Stimulated activated CD8-positive, alpha-beta memory T cell treated with anti-CD3 and anti-CD28 coated beads, Interleukin-4, amount 100 ng/mL, for 4 hours (primary cell): Measurements from ENCODE around the gene VIPR2.
"Not testable (repeated sequence)": the region's sequence is repeated elsewhere in the genome, so short reads cannot be mapped to it uniquely, and the experiment has no call there.

Source experiments
- DNase-seq, 2 donors: peaks; one replicate each; pipeline ENCODE4 v3.0.0-alpha.2; 2020; ENCODE audit warnings: low read depth in 2 of 2, low spot score in 1 of 2

Gene VIPR2

DNA sequence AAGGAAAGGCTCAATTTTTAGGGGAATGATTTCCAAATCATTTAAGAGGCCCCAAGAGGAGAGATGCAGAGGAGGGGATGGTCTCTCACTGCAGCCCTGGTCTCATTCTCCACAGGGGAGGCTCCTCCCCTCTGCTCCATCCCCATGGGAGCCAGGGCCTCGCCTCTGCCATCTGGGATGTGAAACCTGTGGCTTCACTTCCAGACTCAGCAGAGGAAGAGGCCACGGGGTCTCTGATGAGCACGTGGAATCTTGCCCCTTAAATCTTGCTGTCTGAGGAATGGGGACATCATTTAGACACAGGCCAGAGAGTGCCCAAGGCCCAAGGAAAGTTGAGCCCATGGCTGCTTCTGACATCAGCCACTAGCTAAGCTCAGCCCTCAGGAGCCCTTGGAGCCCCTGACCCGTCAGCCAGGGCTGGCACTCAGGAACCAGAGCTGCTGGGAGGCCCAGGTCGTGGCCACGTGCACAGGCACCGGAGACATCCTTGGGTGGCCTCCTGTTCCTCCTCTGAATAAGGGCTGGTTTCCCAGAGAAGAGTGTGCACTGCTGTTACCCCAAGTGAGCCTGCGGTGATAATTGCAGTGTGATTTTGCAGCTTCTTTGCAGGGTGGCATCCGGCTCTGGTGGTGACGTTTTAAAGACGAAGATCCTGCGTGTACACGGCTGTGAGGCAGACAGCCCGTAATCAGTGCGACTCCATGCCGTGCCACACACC is 50.5 kb downstream of the VIPR2 start:
- DNase-seq, result no peak

DNA sequence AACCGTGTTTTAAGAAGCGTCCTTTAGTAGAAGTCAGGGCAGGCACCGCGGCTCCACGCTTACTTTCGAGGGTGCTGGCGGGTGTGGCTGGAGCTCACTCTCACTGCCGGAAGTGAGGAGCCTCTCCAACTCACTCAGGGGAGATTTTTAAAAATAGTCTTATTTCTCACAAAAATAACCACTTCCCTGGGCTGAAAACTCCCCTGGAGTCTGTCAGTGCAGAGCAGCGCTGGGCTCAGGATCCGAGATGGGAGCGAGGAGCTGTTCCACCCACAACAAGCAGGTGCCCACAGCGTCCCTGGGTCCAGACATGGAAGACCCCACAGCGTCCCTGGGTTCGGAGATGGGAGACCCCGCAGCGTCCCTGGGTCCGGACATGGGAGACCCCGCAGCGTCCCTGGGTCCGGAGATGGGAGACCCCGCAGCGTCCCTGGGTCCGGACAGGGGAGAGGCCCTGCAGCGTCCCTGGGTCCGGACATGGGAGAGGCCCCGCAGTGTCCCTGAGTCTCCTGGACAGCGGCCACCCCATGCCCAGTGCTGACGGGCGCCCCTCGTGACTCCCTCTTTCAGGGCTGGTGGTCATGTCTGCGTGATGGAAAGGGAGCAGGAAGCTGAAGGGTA is 51.2 kb downstream of the VIPR2 start:
- DNase-seq, result no peak

DNA sequence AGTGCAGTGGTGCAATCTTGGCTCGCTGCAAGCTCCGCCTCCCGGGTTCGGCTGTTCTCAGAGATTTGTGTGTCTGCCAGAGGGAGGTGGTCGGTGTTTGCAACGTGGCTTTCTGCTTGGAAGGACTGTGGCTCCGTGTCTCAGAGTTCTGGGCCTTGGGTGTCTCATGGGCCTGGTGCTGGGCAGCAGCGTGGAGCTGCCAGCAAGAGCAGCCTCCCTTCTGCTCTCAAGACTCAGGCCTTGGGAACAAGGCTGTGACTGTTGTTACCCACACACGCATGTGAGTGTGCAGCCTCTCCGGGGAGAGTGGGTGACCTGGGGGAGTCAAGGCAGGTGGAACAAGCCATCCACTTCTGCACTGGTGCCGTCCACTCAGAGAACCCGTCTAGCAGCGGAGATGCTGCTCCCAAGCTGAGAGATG is 52.0 kb downstream of the VIPR2 start:
- no peak for DNase-seq

DNA sequence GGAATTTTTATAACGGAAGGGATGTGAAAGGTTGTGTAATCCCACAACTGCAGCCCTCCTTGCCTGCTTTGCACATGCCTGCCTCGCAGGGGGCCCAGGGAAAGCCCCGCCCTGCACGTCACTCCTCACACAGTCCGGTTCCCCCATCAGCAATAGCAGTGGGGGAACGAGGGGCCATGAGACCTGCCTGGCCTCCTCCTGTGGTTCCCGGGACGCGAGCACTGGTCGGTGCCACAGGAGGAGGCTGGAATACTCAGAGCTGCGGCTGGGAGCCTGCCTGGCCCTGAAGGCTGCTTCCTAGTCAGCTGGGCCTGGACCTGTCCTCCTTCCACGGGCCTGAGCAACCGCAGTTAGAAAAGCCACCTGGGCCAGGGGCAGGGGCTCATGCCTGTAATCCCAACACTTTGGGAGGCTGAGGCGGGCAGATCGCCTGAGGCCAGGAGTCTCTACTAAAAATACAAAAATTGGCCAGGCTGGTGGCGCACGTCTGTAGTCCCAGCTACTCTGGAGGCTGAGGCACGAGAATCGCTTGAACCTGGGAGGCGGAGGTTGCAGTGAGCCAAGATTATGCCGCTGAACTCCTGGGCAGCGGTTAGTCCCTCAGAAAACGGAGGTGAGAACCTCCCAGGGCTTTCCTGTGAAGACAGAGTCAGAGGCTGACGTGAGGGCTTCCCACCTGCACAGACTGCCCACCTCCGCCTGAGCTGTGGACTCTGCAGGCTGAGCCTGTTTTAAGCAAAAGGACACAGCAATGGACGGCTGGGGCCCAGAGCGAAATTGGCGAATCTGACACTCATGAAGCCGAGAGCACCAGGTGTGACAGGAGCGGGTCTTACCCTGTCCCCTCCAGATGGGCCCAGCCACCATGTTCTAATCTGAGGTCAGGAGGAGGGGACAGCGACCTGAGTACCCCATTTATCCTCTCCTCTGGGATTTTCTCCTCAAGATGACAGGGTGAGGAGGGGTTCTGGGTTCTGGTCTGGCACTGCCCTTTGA is 52.9 kb downstream of the VIPR2 start:
- no peak for DNase-seq

DNA sequence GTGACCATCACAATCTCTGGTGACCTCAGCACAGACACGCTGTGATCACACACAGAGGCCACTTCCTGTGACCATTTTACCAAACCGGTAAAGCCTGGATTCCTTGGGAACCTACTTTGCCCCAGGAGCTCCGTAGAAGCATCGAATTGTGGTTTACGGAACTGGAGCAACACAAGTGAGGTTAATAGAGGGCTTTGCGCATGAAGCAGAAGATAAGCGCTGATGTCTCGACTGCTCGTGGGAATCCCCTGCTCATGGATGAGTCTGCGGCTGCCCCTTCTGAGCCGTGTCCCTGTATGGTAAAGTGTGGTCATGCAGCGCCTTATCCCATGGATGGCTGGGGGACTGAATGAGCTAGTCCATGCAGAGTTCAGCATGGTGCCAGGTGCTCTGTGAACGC is 53.6 kb downstream of the VIPR2 start:
- DNase-seq, result no peak

DNA sequence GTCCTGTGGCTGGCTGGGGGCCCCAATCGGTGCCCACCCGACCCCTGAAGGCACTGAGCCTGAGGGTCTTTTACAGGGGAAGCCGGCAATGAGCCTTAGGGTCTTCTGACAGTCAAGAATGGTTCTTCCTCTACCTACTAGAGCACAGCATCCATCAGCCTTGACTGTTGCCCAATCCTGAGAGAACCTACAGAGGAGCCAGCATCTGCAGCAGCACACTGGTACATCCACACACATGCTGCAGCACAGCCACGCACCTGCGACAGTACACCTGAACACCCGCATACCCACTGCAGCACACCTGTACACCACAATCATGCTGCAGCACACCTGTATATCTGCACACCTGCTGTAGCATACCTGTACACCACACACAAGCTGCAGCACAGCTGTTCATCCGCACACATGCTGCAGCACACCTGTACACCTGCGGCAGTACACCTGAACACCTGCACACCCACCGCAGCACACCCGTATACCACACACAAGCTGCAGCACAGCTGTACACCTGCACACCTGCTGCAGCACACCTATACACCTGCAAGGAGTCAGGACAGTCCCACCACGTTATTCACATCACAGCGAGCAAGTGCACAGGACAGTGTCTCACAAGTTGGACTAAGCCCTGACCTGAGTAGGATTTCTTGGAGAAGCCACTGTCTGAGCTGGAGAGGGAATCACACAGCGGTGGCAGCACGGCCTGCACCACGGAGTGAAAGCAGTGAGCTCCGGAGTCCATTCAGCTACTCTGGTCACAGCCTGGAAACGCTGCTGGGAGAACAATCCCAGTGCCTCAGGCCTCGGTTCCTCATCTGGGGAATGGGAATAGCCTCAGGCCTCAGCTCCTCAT is 56.4 kb downstream of the VIPR2 start:
- DNase-seq, result no peak

DNA sequence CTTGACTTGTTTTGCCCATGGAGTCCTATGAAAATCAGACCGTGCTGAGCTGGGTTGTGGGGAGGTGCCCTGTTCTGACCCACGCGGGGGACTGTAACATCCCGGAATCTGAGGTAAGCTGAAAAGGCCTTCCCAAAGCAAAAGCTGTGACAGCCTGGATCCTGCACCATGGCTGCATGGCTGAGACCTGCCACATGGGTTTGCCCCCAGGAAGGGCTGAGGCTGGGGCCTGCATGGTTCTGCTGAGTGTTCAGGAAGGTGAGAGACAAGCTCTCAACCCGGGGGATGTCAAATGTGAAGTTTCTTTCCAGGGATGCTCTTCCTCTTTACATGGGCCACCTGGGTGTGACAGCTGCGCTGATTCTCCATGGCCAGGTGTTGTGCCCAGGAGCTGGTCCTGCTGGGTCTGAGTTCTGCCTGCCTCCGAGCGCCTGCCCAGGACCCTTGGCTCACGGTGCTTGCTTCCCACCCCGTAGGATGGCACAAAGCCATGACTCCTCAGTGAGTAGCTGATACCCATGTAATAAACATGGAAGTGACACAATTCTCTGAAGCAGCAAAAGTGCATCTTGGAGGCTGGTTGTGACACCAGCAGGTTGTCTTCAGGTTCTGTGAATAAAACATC is 58.3 kb downstream of the VIPR2 start:
- no peak for DNase-seq

DNA sequence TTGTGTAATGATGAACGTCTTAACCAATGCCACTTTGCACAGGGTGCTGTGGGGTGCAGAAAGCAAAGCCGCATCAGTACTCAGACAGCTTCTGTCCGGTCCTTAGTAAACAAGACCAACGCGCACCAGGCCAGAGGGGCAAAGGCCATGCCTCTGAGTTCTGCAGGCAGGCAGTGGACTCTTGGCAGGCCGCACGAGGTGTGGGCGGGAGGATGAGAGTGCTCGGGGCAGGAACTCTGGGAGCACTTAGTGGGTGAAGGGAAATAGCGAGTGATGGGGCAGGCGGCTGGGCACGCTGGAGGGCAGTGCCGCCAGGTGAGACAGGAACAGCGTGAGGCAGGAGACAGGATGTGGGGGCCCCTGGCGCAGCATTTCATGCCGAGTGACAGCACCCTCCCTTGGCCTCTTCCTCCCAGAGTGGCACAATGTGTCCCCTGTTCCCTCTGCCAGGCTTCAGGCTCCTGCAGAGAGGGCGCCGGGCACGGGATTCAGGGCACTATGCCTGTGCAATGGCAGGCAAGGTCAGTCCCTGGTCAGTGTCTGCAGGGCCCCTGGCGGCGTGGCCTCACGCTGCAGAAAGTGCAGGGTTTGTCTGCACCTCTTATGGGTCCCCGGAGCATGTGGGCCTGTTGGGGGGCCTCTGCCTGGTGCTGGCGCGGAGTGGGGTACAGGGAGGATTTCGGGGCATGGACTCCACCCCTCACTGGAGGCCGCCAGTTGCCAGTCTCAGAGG is 60.4 kb downstream of the VIPR2 start:
- DNase-seq, result no peak

DNA sequence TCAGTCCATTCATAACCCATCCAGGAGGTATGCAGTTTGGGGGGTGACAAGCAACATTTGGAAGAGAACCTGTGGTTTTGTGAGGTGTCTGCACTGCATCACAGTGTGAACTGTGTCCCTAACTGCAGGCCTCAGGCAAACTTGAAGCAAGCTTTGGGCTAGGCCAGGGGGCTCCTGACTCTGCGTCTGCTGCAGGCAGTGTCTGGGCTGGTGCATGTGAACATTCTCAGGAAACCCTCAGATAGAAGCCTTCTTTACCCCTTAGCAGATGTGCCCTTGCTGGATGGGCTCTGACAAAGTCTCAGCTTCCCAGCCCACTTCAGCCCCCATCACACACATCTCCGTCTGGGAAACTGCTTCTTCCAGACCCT is 61.0 kb downstream of the VIPR2 start:
- no peak for DNase-seq

DNA sequence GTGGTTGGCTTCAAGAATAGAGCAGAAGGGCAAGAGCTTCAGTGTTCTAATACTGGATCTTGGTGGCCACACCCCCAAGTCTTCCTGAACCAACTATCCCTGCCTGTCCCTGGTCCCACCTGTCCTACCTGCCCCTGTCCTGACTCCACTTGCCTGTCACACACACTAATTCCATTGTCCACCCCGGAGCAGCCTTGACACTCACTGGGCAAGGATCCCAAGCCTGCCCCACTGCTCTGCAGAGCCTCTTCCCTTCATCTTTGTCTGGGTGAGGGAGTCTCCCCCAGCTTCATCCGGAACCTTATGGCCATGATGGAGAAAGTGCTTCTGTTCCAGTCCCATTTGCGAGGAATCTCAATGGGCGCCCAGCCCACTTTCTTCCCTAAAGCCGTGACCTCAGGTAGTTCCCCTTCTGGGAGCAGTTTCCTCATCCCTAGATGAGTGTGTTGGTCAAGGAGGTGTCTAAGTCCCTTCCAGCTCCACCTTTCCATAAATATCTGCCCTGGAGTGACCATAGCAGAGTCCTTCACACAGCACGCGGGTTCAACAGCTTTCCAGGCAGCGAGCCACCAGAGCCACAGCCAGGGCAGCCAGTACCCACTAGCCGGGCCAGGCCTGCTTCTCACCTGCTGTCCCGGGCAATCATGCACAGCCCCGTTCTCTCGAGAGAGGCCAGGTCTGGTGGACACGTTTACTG is 61.5 kb downstream of the VIPR2 start:
- DNase-seq, result no peak

DNA sequence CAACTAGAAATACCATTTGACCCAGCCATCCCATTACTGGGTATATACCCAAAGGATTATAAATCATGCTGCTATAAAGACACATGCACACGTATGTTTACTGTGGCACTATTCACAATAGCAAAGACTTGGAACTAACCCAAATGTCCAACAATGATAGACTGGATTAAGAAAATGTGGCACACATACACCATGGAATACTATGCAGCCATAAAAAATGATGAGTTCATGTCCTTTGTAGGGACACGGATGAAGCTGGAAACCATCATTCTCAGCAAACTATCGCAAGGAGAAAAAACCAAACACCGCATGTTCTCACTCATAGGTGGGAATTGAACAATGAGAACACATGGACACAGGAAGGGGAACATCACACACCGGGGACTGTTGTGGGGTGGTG is 62.6 kb downstream of the VIPR2 start:
- DNase-seq, result not testable (repeated sequence)

DNA sequence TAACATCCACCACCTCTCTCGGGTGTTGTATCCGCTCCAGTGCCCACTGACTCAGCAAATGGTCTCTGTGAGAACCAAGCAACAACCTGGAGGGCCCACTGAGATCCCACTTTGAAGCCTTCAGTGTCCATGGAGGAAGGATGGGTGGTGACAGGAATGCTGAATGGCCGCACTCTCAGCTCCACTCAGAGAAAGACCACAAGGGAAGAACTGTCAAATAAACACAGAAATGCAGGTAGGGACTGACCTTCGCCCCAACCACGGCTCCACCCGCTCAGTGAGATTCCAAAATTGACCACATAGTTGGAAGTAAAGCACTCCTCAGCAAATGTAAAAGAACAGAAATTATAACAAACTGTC is 65.8 kb downstream of the VIPR2 start:
- no peak for DNase-seq

DNA sequence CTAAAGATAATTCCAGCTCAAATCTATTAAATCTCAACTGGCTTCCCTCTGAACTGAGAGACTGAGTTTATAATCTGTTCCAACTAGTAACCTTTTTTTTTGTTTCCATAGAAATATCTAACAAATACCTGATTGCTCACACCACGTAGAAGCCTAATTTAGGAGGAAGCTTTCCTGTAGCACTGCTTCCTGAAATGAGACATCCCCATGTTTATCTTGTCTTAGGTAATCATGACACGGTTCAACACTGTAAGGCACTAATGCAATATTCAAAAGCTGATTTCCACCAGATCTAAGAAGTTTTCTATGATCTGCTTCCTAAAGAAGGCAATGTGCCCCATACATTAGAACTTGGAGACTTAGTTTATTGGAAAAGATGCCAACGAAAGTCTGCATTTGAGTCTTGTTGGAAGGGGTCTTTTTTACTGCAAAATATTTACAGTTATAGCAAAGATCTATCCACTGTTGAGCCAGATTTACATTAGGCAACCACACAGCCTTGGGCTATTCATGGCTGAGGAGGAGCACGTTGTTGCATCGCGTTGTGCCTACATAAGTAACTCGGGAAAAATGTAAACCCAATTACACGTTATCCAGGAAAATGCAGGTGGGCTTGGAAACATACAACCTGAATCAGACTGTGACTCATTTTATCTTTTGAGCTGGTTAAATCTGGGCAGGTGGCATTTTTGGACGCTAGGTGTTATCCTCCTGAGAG is 66.3 kb downstream of the VIPR2 start:
- DNase-seq, result no peak

DNA sequence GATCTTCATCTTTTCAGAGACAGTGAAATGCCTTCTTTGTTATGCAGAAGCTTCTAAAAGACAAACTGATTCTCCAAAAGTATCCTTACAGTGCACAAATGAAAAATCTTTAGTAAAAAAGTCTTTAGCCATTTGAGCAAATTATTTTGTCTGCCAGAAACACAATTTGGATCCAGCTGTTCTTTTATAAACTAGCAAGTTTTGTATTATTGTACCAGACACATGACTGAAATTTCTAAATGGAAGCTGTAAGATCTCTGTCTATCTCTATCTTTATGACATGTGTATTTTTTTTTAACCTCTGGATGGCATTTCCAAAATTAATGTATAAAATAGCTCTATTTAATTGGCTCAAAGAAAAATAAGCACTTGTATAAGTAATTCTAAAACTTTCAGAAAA is 68.3 kb downstream of the VIPR2 start:
- DNase-seq, result no peak

DNA sequence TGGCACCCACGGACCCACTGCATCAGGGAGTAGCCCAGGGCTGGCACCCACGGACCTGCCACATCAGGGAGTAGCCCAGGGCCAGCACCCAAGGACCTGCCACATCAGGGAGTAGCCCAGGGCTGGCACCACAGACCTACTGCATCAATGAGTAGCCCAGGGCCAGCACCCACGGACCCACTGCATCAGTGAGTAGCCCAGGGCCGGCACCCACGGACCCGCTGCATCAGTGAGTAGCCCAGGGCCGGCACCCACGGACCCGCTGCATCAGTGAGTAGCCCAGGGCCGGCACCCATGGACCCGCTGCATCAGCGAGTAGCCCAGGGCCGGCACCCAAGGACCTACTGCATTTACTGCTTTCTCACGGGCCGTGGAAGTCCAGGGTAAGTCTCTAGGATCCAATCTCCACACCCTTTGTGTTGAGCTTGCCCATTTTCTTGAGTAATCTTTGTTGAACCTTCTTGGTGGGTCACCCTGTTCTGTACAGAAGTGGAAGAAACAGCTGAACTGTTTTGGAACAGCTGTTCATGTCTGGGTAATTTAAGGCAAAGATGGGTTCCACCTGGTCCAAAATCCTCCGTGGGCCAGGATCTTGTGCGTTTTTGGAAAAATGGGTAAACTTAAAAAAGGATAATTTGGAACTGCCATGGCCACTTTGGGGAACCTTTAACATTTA is 69.0 kb downstream of the VIPR2 start:
- no peak for DNase-seq

DNA sequence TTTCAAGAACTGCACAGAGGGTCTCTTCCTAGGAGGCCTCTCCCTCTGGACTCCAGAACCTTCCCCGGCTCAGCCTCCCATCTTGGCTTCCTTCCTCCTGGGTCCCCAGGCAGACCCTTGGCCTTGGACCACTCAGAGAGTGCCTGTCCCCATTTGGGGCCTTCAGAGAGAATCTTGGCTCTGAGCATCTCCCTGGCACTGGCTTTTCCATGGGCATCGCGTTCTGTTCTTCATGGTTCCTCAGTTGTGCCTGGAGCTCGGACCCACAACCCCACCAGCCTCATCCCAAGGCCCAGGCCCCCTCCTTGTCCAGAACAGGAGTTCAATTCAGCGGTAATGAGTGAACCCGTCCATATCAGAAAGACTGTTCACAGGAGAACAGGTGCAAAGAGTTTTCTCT is 73.4 kb downstream of the VIPR2 start:
- no peak for DNase-seq

DNA sequence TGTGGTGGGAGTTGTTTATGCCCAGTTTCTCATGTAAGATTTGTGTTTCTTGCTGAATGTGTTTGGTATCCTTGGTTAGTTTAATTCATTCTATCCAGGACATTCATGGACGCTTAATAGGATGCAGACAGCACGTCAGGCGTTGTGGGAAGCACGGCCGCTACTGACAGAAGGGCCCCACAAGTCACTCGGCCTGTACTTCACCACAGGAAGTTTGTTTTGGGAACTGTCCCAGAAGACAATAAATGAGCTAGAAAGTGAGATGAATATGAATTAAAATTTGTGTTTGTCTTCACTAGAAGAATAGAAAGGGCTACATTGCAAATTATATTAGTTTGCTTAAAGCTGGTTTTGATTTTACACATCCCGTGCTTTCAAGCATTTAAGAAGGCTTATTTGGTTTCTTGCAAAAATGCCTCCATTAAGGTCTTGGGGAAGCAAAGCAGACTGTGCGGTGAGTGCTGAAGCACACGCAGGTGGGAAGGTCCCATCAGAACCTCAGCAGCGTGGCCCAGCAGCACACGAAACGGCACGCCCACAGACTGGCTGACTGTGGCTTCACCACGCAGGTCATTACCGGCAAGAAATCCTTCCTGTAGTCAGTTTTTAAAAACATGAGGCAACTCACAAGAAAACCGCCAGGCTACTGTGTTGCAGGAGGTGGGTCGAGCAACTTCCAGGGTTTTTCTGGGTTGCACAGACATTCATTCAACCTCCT is 74.1 kb downstream of the VIPR2 start:
- no peak for DNase-seq
